ENCODE measurements around the gene MRPL17. TPM values are rescaled to one million over a fixed set of nuclear protein-coding genes. Genes with fewer than 3 reads are reported as not detected.

Gene MRPL17
- total and polyA plus RNA-seq, 9 of the 15 experiments (the other 6 are each of a cell fraction or from before 2014, with no cell fraction given): 33.9 to 81.6 (median 43.9) TPM

- no peak for TF ChIP-seq TRIM25 (IDR thresholded peaks at IDR 0.05; ENCODE audit: borderline replicate concordance)
- no peak for TF ChIP-seq CREB5 (CRISPR knock-in tag; IDR thresholded peaks at IDR 0.05)
- TF ChIP-seq HDAC1 (IDR thresholded peaks at IDR 0.05): no peak
- TF ChIP-seq REST (IDR thresholded peaks at IDR 0.05; ENCODE audit: borderline replicate concordance): no peak
- TF ChIP-seq REST (CRISPR knock-in tag; IDR thresholded peaks at IDR 0.05; ENCODE audit: low read depth): no peak
- no peak; the same call in 1 of the 2 replicates for TF ChIP-seq CREB3L1 (IDR thresholded peaks at IDR 0.05; ENCODE audit: borderline replicate concordance, low read depth)
- TF ChIP-seq MYBL2 (IDR thresholded peaks at IDR 0.05; ENCODE audit: low read depth): no peak
- TF ChIP-seq MYBL2 (CRISPR knock-in tag; IDR thresholded peaks at IDR 0.05; ENCODE audit: borderline replicate concordance): no peak
- no peak for TF ChIP-seq HINFP (tag; conservative IDR thresholded peaks at IDR 0.05; ENCODE audit: low read depth)
- TF ChIP-seq ELK3 (CRISPR knock-in tag; IDR thresholded peaks at IDR 0.05): no peak
Observed at GRCh38 chr11:6727971-6728760, 45.0 kb upstream of the MRPL17 start (continued).

Measured in K562 (cell line).